HEK293T (cell line): ENCODE data around the gene TUBA3C.

ENCODE experiments used
- CTCF ChIA-PET: fragments of 350-600 bp; formaldehyde crosslinking; extraction: SDS; loops from one replicate; lab custom pipeline; 2021; ENCODE audit warnings: antibody characterized with exemption, inconsistent platforms; lab: Yijun Ruan, JAX
- POLR2A ChIA-PET: fragments of 350-600 bp; formaldehyde crosslinking; extraction: SDS; loops from one replicate; lab custom pipeline; 2020; ENCODE audit warnings: antibody characterized with exemption, inconsistent platforms; lab: Yijun Ruan, JAX
- DNase-seq: peaks from one replicate; pipeline ENCODE4 v3.0.0; 2012; ENCODE audit warnings: mixed read lengths; ENCODE audit errors: extremely low spot score
- ARNT ChIP-seq: fragments of 450-650 bp; IDR thresholded peaks from 2 replicates; pipeline ENCODE4 v1.6.1; 2017; ENCODE audit warnings: mild to moderate bottlenecking
- BHLHE40 ChIP-seq: fragments of 450-650 bp; IDR thresholded peaks from 2 replicates; pipeline ENCODE4 v1.6.1; 2016; ENCODE audit warnings: mild to moderate bottlenecking, moderate library complexity, borderline replicate concordance
- CTBP1 ChIP-seq: fragments of 450-650 bp; IDR thresholded peaks from 2 replicates; pipeline ENCODE4 v1.6.1; 2016; ENCODE audit warnings: borderline replicate concordance
- ELF4 ChIP-seq: fragments of 450-650 bp; IDR thresholded peaks from 2 replicates; pipeline ENCODE4 v1.6.1; 2017; ENCODE audit warnings: antibody characterized with exemption
- FOXA1 ChIP-seq: fragments of 450-650 bp; IDR thresholded peaks from 2 replicates; pipeline ENCODE4 v1.6.1; 2016; ENCODE audit warnings: mild to moderate bottlenecking
- FOXK2 ChIP-seq: fragments of 450-650 bp; IDR thresholded peaks from 2 replicates; pipeline ENCODE4 v1.6.1; 2016; ENCODE audit warnings: mild to moderate bottlenecking
- FOXM1 ChIP-seq: fragments of 450-650 bp; IDR thresholded peaks from 2 replicates; pipeline ENCODE4 v1.6.1; 2017; ENCODE audit warnings: mild to moderate bottlenecking, borderline replicate concordance
- HDGF ChIP-seq: fragments of 450-650 bp; IDR thresholded peaks from 2 replicates; pipeline ENCODE4 v1.6.1; 2017; ENCODE audit warnings: antibody characterized with exemption, borderline replicate concordance
- L3MBTL2 ChIP-seq: fragments of 450-650 bp; conservative IDR thresholded peaks from 2 replicates; pipeline ENCODE4 v1.6.1; 2016; ENCODE audit warnings: mild to moderate bottlenecking
- LEF1 ChIP-seq: fragments of 450-650 bp; IDR thresholded peaks from 2 replicates; pipeline ENCODE4 v1.6.1; 2017; ENCODE audit warnings: mild to moderate bottlenecking, borderline replicate concordance
- NFRKB ChIP-seq: fragments of 450-650 bp; IDR thresholded peaks from 2 replicates; pipeline ENCODE4 v1.6.1; 2016; ENCODE audit warnings: mild to moderate bottlenecking, moderate library complexity
- SP1 ChIP-seq: fragments of 450-650 bp; IDR thresholded peaks from 2 replicates; pipeline ENCODE4 v1.6.1; 2017
- SUZ12 ChIP-seq: fragments of 450-650 bp; IDR thresholded peaks from 2 replicates; pipeline ENCODE4 v1.6.1; 2016; ENCODE audit warnings: mild to moderate bottlenecking
- TARDBP ChIP-seq: fragments of 450-650 bp; IDR thresholded peaks from 2 replicates; pipeline ENCODE4 v1.6.1; 2016
- ZNF384 ChIP-seq: fragments of 450-650 bp; IDR thresholded peaks from 2 replicates; pipeline ENCODE4 v1.6.1; 2016
- TF ChIP-seq, protein P1 (sequence below): fragments of 450-650 bp; IDR thresholded peaks from 2 replicates; pipeline ENCODE4 v1.6.1; 2016

Gene TUBA3C

DNA sequence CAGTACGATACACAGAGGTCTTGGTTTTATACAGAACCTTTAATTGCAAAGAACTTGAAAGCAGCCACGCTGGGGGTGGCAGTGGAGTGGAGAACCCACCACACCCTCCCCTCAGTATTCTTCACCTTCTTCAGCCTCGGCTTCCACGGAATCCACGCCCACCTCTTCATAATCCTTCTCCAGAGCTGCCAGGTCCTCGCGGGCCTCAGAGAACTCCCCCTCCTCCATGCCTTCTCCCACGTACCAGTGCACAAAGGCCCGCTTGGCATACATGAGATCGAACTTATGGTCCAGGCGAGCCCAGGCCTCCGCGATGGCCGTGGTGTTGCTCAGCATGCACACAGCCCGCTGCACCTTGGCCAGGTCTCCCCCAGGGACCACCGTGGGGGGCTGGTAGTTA is 7.9 kb downstream of the TUBA3C start:
- DNase-seq: no peak
- CTCF ChIA-PET: no interaction called here
- TF ChIP-seq ARNT (no peak), FOXM1 (no peak), SUZ12 (no peak), CTBP1 (no peak), ELF4 (no peak), NFRKB (no peak), BHLHE40 (no peak), FOXK2 (no peak)
- TF ChIP-seq, protein P1, sequence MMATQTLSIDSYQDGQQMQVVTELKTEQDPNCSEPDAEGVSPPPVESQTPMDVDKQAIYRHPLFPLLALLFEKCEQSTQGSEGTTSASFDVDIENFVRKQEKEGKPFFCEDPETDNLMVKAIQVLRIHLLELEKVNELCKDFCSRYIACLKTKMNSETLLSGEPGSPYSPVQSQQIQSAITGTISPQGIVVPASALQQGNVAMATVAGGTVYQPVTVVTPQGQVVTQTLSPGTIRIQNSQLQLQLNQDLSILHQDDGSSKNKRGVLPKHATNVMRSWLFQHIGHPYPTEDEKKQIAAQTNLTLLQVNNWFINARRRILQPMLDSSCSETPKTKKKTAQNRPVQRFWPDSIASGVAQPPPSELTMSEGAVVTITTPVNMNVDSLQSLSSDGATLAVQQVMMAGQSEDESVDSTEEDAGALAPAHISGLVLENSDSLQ: no peak
- POLR2A ChIA-PET: no interaction called here

DNA sequence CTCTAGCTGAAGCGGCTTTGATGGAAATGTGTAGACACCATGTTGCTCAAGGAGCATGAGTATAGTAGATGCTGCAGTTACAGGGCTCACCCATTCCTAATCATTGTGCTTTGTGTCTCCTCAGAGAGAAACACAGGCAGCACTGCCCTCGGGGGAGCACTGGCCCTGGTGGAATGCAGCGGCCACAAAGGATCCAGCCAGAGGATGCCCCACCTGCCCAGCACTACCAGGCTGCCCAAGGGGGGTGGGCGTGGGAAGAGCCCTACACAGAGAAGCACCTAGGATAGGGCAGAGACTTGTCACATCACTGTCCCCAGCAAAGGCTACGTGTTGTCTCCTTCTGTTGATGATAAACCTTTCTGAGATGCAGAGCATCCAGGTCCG is 9.0 kb downstream of the TUBA3C start:
- no peak for DNase-seq
- POLR2A ChIA-PET: no interaction called here
- CTCF ChIA-PET: no interaction called here
- TF ChIP-seq SP1 (no peak), ZNF384 (no peak), FOXA1 (no peak), TARDBP (no peak), FOXK2 (no peak), L3MBTL2 (no peak), NFRKB (no peak), LEF1 (no peak), ARNT (no peak), SUZ12 (no peak), CTBP1 (no peak), HDGF (no peak), FOXM1 (no peak), BHLHE40 (no peak)
- TF ChIP-seq, protein P1: no peak

DNA sequence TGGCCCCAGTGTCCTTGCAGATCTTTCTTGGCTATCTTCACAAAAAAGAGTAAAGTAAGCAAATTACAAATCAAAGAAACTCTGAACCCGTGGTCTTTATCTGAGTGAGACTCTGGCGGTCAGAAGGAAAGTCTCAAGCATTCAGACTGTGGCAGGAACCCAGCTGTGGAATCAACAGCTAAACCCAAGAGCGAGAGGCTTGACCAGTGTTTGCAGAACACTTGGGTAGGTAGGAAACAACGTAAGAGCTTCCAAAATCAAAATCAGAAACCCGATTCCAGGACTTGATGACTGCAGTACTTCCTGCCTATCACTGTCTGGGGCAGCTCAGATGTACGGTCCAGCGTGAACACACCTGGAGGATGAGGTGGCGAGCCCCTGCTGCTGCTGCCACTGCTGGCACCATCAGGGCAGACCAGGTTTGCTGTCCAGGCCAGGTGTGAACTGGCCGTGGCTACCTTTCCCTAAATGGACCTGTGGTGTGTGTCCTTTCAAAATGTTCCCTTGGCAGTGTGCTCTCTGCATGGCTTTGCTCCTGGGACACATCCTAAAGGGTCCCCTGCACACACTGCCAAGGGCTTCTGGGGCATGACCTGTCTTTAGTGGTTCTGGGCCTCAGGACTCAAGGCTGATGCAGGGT is 9.5 kb downstream of the TUBA3C start:
- POLR2A ChIA-PET: no interaction called here

DNA sequence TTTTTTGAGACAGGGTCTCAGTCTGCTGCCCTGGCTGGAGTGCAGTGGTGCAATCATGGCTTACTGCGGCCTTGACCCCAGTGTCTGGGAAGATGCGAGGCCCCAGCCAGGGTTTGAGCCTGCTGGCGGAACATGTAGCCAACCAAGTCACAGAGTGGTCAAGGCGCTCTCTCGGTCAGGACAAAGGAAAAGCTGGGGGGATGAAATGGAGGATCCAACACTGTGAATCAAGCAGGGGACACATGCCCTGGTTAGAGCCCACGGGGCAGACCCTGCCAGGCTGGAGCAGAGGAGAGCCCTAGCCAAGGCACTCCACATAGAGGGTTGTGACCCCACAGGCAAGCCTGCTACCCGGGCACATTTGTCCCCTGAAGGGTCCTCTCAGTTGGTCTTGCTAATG is 10.1 kb downstream of the TUBA3C start:
- no peak for DNase-seq
- CTCF ChIA-PET: no interaction called here
- POLR2A ChIA-PET: no interaction called here
- TF ChIP-seq ARNT (no peak), NFRKB (no peak), FOXA1 (no peak), ELF4 (no peak), LEF1 (no peak), CTBP1 (no peak), SUZ12 (no peak), FOXK2 (no peak), FOXM1 (no peak), L3MBTL2 (no peak)
- TF ChIP-seq, protein P1: no peak

More for the DNA sequence above, 9.5 kb downstream of the TUBA3C start:
- TF ChIP-seq NFRKB (no peak), ZNF384 (no peak), SP1 (no peak), LEF1 (no peak), ARNT (no peak)
- CTCF ChIA-PET: no interaction called here
- no peak for DNase-seq

DNA sequence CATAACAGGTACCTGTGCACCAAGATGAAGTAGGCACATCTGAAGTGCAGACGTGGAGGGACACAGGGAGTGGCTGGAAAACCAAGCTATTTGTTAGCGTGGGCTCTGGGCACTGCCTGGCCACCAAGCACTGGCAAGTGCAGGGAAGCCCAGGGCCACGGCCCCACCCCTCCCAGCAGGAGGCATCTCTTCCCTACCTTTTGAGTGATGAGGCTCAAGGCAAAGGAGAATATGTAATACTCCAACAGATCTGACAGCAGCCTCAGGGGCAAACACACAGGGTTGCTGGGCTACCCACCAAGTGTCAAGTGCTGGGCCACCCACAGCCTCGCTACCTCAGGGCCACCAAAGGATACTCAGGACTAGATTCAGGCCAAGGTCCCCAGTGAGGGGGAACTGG is 11.6 kb downstream of the TUBA3C start:
- TF ChIP-seq, protein P1: no peak
- TF ChIP-seq TARDBP (no peak), FOXM1 (no peak), L3MBTL2 (no peak), NFRKB (no peak), SUZ12 (no peak), SP1 (no peak), ZNF384 (no peak), CTBP1 (no peak), ARNT (no peak), ELF4 (no peak), LEF1 (no peak), HDGF (no peak), FOXA1 (no peak), FOXK2 (no peak), BHLHE40 (no peak)
- ChIA-PET CTCF (no interaction called here), POLR2A (no interaction called here)
- no peak for DNase-seq

DNA sequence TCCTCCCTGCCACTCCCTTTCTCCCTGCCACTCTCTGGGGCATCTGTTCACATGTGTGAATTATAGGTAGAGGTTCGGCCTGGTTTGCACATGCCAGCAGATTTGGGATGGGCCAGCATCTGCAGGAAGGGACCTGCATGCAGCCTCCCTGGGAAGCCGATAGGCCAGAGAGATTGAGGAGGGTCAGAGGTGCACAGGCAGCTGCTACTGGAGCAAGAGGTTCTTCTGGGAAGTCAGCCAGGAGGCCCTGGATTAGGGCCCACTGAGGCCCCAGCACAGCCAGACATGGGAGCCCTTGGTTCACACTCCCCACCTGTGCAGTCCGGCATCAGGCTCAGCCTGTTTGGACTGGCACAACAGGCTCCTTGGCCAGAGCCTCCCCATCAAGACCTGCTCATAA is 12.1 kb downstream of the TUBA3C start:
- ChIA-PET CTCF (no interaction called here), POLR2A (no interaction called here)
- DNase-seq: no peak
- TF ChIP-seq ARNT (no peak), NFRKB (no peak), BHLHE40 (no peak), HDGF (no peak), SP1 (no peak), CTBP1 (no peak), ELF4 (no peak), ZNF384 (no peak), LEF1 (no peak)
- TF ChIP-seq, protein P1: no peak
